IPS DF 6.9 (cell line): ENCODE data around the gene FARS2.
"Not testable (repeated sequence)": the region's sequence is repeated elsewhere in the genome, so short reads cannot be mapped to it uniquely, and the experiment has no call there.

ENCODE experiments used
- DNase-seq: peaks from one replicate; pipeline ENCODE4 v3.0.0-alpha.2; 2013; ENCODE audit warnings: low read depth, low spot score
- H3K27ac ChIP-seq: one replicate; pipeline ENCODE4 v1.5.1; 2013; ENCODE audit warnings: low read length, control low read depth
- H3K27me3 ChIP-seq: 2 replicates; pipeline ENCODE4 v1.6.1; 2013; ENCODE audit warnings: mild to moderate bottlenecking, low read length; ENCODE audit not compliant: control insufficient read depth, insufficient read depth
- H3K36me3 ChIP-seq: 2 replicates; pipeline ENCODE4 v1.6.1; 2013; ENCODE audit warnings: low read length; ENCODE audit not compliant: control insufficient read depth, insufficient read depth
- H3K4me1 ChIP-seq: 2 replicates; pipeline ENCODE4 v1.6.1; 2013; ENCODE audit warnings: low read length; ENCODE audit not compliant: control insufficient read depth, insufficient read depth
- H3K4me3 ChIP-seq: 2 replicates; pipeline ENCODE4 v1.5.1; 2013; ENCODE audit warnings: mild to moderate bottlenecking, low read length
- H3K9me3 ChIP-seq: 2 replicates; pipeline ENCODE4 v1.6.1; 2013; ENCODE audit warnings: low read length, inconsistent platforms; ENCODE audit not compliant: control insufficient read depth, insufficient read depth
- WGBS: extraction: QIAGEN DNeasy Blood & Tissue Kit; methylation state at CpG from one replicate; pipeline ENCODE4 v1.1.7; 2013; ENCODE audit warnings: mixed read lengths, missing lambda C conversion rate; ENCODE audit not compliant: insufficient read length, insufficient coverage; 5-methylcytosine and 5-hydroxymethylcytosine counted together

The FARS2 gene

DNA sequence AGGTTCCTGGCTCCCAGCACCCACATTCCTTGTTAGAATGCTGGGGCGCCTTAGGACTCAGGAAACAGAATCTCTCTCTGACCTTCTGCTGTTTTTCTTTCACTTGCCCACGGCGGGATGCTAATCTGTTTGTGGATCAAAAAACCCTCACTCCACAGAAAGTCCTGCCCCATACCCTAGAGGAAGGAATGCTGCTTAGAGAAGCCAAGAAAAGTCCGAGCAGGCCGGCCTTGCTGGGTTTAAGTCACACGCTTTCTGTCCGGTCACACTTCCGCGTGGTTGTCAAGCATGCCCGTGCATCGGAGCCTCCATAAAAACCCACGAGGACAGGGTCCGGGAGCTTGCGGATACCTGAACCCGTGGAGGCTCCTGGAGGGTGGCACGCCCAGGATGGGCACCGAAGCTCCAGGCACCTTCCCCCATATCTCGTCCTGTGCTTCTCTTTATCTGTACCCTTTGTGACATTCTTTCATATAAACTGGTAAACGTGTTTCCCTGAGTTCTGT, 522.3 kb downstream of the FARS2 start:
- Histone ChIP-seq H3K4me1 (peaks cover 5% of the 10 kb centered on the region), H3K9me3 (no peaks in the 10 kb centered on the region), H3K27me3 (no peaks in the 10 kb centered on the region), H3K36me3 (no peaks in the 10 kb centered on the region), H3K27ac (no peak overlapping the region), H3K4me3 (no peak overlapping the region)
- no CpG with 5 or more reads among the region's 19 CpGs for WGBS
- DNase-seq = no peak

DNA sequence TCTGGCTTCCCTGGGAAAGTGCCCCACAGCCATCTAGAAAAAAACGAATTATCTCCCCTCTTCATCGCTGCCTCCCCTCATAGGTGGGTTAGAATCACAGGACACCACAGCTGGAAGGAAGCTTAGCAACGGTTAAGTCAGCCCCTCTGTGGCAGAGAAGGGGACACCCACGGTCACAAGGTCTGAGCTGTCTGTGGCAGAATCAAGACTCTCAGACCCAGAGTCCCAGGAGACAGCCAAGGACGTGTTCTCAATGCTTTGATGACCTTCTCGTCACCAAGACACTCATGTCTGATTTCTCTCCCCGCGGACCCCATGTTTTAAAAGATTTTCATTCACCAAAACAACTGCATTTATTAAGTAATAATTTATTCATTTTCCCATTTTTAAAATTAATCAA, 523.9 kb downstream of the FARS2 start:
- no peaks in the 10 kb centered on the region for H3K36me3 ChIP-seq
- no peak overlapping the region for H3K4me3 ChIP-seq
- no CpG with 5 or more reads among the region's 8 CpGs for WGBS
- H3K9me3 ChIP-seq = no peaks in the 10 kb centered on the region
- H3K4me1 ChIP-seq = peaks cover 5% of the 10 kb centered on the region
- no peaks in the 10 kb centered on the region for H3K27me3 ChIP-seq
- DNase-seq = no peak
- H3K27ac ChIP-seq = no peak overlapping the region

GRCh38 chr6:5786321-5786968, 525.1 kb downstream of the FARS2 start:
- Histone ChIP-seq H3K4me3 (no peak overlapping the region), H3K9me3 (no peaks in the 10 kb centered on the region), H3K4me1 (peaks cover 5% of the 10 kb centered on the region), H3K27me3 (no peaks in the 10 kb centered on the region), H3K36me3 (no peaks in the 10 kb centered on the region), H3K27ac (no peak overlapping the region)
- WGBS = no CpG with 5 or more reads among the region's 10 CpGs
- DNase-seq = no peak

GRCh38 chr6:5786969-5787720, 525.8 kb downstream of the FARS2 start:
- Histone ChIP-seq H3K36me3 (no peaks in the 10 kb centered on the region), H3K4me1 (peaks cover 2% of the 10 kb centered on the region), H3K9me3 (no peaks in the 10 kb centered on the region), H3K27me3 (no peaks in the 10 kb centered on the region), H3K4me3 (no peak overlapping the region), H3K27ac (no peak overlapping the region)
- DNase-seq = no peak
- WGBS = 100% methylated on average over 1 of the region's 11 CpGs

DNA sequence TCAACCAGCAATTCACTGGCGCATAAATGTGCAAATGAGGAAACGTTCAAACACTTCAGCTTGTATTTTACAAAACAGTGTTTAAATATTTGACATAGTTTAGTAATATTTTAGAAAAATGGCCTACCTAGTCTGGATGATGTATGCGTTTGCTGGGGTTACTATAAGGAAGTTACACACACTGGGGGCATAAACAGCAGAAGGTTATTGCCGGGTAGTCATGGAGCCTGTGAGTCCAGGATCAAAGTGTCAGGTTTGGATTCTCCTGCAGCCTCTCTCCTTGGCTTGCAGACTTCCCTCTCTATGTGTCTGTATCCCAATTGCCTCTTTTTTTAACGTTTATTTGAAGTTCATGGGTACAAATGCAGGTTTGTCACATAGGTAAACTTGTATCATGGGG, 528.1 kb downstream of the FARS2 start:
- not testable (repeated sequence) for H3K36me3 ChIP-seq, H3K27me3 ChIP-seq, H3K9me3 ChIP-seq, H3K27ac ChIP-seq, DNase-seq, H3K4me1 ChIP-seq, H3K4me3 ChIP-seq
- WGBS = no CpG with 5 or more reads among the region's 5 CpGs

- H3K9me3 ChIP-seq, H3K27me3 ChIP-seq, H3K4me3 ChIP-seq, H3K36me3 ChIP-seq, DNase-seq, H3K4me1 ChIP-seq, H3K27ac ChIP-seq: not testable (repeated sequence)
Observed at GRCh38 chr6:5796555-5796954, 535.2 kb downstream of the FARS2 start.

DNA sequence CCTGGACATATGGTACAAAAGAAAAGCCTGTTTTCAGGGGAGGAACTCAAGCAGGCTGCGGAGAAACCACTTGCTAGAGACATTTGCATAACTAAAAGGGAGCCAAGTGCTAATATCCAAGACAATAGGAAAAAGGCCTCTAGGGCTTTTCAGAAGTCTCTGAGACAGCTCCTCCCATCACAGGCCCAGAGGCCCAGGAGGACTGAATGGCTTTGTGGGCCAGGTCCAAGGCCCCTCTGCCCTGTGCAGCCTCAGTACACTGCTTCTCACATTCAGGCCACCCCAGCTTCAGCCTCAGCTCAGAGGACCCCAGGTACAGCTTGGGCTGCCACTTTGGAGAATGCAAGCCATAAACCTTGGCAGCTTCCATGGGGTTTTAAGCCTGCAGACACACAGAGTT, 545.1 kb downstream of the FARS2 start:
- H3K27me3 ChIP-seq, H3K4me1 ChIP-seq, H3K36me3 ChIP-seq, H3K4me3 ChIP-seq, H3K9me3 ChIP-seq, DNase-seq, H3K27ac ChIP-seq: not testable (repeated sequence)
- no CpG with 5 or more reads among the region's 1 CpG for WGBS

DNA sequence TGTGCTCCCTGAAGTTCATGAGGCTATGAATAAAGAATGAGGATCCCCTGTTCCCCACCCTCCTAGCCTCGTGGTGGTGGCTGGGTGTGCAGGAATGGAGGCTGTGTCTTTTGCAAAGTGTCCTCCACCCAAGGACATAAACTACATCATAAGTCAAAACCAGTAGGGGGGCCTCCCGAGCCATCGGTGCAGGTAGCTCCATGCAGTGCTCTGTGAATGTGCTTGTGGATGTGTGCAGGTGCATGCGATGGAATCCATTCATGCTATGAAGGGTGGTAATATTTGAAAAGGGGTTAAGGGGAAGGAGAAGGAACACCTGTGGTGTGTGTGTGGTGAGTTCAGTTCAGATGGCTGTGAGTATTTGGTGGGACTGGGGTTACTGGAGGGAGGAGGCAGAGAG, 548.1 kb downstream of the FARS2 start:
- WGBS = no CpG with 5 or more reads among the region's 4 CpGs
- Histone ChIP-seq H3K27ac (no peak overlapping the region), H3K27me3 (no peaks in the 10 kb centered on the region), H3K4me3 (no peak overlapping the region), H3K4me1 (no peaks in the 10 kb centered on the region; the same call in 1 of the 2 replicates), H3K36me3 (no peaks in the 10 kb centered on the region), H3K9me3 (0 out of 2 replicates have a peak, but pooled peaks cover 3% of the 10 kb centered on the region)
- no peak for DNase-seq

- DNase-seq = no peak
- no CpG with 5 or more reads among the region's 4 CpGs for WGBS
- Histone ChIP-seq H3K27me3 (no peaks in the 10 kb centered on the region), H3K4me1 (no peaks in the 10 kb centered on the region; the same call in 1 of the 2 replicates), H3K4me3 (no peak overlapping the region), H3K9me3 (0 out of 2 replicates have a peak, but pooled peaks cover 3% of the 10 kb centered on the region), H3K36me3 (no peaks in the 10 kb centered on the region), H3K27ac (no peak overlapping the region)
Observed at GRCh38 chr6:5811997-5812396, 550.7 kb downstream of the FARS2 start.

DNA sequence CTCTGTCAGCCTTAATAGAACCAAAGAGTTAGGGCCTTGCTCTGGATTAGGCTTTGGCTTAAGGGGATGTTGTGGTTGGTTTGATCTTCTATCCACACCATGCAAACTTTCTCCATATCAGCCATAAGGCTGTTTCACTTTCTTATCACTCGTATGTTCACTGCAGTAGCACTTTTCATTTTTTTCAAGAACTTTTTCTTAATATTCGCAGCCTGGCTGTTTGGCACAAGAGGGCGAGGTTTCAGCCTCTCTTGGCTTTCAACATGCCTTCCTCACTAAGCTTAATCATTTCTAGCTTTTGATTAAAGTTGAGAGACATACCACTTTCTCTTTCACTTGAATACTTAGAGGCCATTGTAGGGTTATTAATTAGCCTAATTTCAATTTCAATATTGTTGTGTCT, 552.3 kb downstream of the FARS2 start:
- H3K27ac ChIP-seq = no peak overlapping the region
- H3K4me1 ChIP-seq = no peaks in the 10 kb centered on the region; the same call in 1 of the 2 replicates
- no CpG with 5 or more reads among the region's 3 CpGs for WGBS
- H3K4me3 ChIP-seq = no peak overlapping the region
- DNase-seq = no peak
- 0 out of 2 replicates have a peak, but pooled peaks cover under 1% of the 10 kb centered on the region for H3K9me3 ChIP-seq
- H3K27me3 ChIP-seq = no peaks in the 10 kb centered on the region
- no peaks in the 10 kb centered on the region for H3K36me3 ChIP-seq
